HepG2 (cell line): ENCODE results near the gene ANKRD17. TPM values are rescaled to one million over a fixed set of nuclear protein-coding genes. Genes with fewer than 3 reads are reported as not detected.

Source experiments
- FOXO1 ChIP-seq: sonication (generic); formaldehyde crosslinking; IDR thresholded peaks from 2 replicates; pipeline ENCODE4 v1.4.0; 2020; ENCODE audit warnings: missing genetic modification reagents
- GTF3A ChIP-seq: sonication (generic); formaldehyde crosslinking; conservative IDR thresholded peaks from 2 replicates; pipeline ENCODE4 v1.4.0; 2020; ENCODE audit warnings: mild to moderate bottlenecking, missing genetic modification reagents
- MED1 ChIP-seq: sonication (generic); formaldehyde crosslinking; IDR thresholded peaks from 2 replicates; pipeline ENCODE4 v1.4.0; 2020; ENCODE audit warnings: missing genetic modification reagents
- MIER2 ChIP-seq: IDR thresholded peaks from 2 replicates; pipeline ENCODE4 v1.6.1; 2016; ENCODE audit warnings: missing biosample characterization, missing genetic modification reagents
- NR2F1 ChIP-seq, 2 experiments: fragments of 450-650 bp in 1 of 2; formaldehyde crosslinking in 1 of 2; IDR thresholded peaks; 2 replicates each; pipeline versions ENCODE4 v1.5.0 to v1.6.1; 2016 to 2020; ENCODE audit warnings: mild to moderate bottlenecking in 1 of 2, missing compliant biosample characterization in 1 of 2, missing genetic modification reagents in 1 of 2, moderate library complexity in 1 of 2
- ZNF670 ChIP-seq: sonication (generic); formaldehyde crosslinking; IDR thresholded peaks from 2 replicates; pipeline ENCODE4 v1.8.0; 2022; ENCODE audit warnings: mild to moderate bottlenecking, missing genetic modification reagents, borderline replicate concordance
- polyA plus RNA-seq, 8 experiments: library from polyadenylated mRNA; depleted of rRNA in 3 of 8; stranded (reverse) in 7 of 8; unstranded in 1 of 8; fragments of >200 nt; fragmentation: Illumina TruSeq in 4 of 8; extraction: Trizol in 4 of 8; gene quantifications; 2 replicates each; pipeline versions ENCODE4 v1.2.1 to v1.2.3, GENCODE V29; 2011 to 2016; ENCODE audit warnings: low read depth in 4 of 8, missing spikeins in 1 of 8, mixed read lengths in 1 of 8; ENCODE audit not compliant: insufficient read depth in 1 of 8
- total RNA-seq, 5 experiments: library from RNA; depleted of rRNA; stranded (reverse); fragments of >200 nt; fragmentation: Illumina TruSeq; extraction: Trizol; gene quantifications; 2 replicates each; pipeline ENCODE4 v1.2.3, GENCODE V29; 2016; ENCODE audit warnings: low read depth in 1 of 5
- TF ChIP-seq, protein P1 (sequence below): sonication (generic); formaldehyde crosslinking; IDR thresholded peaks from 2 replicates; pipeline ENCODE4 v1.4.0; 2020; ENCODE audit warnings: missing genetic modification reagents, mild to moderate bottlenecking, borderline replicate concordance
- TF ChIP-seq, protein P2 (sequence below): sonication (generic); formaldehyde crosslinking; IDR thresholded peaks from 2 replicates; pipeline ENCODE4 v1.4.0; 2020; ENCODE audit warnings: low read depth, mild to moderate bottlenecking, missing genetic modification reagents
- TF ChIP-seq, protein P3 (sequence below), 2 experiments: sonication (generic) in 1 of 2; formaldehyde crosslinking in 1 of 2; IDR thresholded peaks; 2 replicates each; pipeline versions ENCODE4 v1.4.0 to v1.6.1; 2018 to 2020; ENCODE audit warnings: missing genetic modification reagents in 2 of 2, borderline replicate concordance in 1 of 2, low read depth in 1 of 2, mild to moderate bottlenecking in 1 of 2, missing biosample characterization in 1 of 2
- TF ChIP-seq, protein P4 (sequence below): sonication (generic); formaldehyde crosslinking; conservative IDR thresholded peaks from 2 replicates; pipeline ENCODE4 v1.8.0; 2022; ENCODE audit warnings: mild to moderate bottlenecking, moderate library complexity, missing genetic modification reagents
- TF ChIP-seq, protein P5 (sequence below): sonication (generic); formaldehyde crosslinking; IDR thresholded peaks from one replicate; pipeline ENCODE4 v1.5.1; 2020; ENCODE audit warnings: mild to moderate bottlenecking, missing genetic modification reagents; ENCODE audit errors: not compliant biosample characterization

The ANKRD17 gene
- total and polyA plus RNA-seq, 2 of the 13 experiments (the other 11 are each of a cell fraction or from before 2014, with no cell fraction given): 55.7 to 61.1 TPM

DNA sequence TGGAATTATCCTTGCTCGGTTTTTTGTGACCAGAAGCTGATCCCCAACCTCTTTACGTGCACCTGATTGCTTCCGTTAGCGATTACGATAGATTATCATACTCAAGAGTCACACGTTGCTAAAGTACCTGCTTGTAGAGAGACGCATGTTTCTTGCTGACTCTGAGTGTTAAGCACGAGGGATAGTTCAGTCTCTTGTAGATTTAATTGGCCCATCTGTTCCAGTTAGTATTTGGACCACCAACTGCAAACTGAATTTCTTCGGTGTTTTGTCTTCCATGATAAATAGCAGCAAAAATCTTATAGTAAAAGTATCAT is 188.6 kb downstream of the ANKRD17 start (continued):
- TF ChIP-seq, protein P1, sequence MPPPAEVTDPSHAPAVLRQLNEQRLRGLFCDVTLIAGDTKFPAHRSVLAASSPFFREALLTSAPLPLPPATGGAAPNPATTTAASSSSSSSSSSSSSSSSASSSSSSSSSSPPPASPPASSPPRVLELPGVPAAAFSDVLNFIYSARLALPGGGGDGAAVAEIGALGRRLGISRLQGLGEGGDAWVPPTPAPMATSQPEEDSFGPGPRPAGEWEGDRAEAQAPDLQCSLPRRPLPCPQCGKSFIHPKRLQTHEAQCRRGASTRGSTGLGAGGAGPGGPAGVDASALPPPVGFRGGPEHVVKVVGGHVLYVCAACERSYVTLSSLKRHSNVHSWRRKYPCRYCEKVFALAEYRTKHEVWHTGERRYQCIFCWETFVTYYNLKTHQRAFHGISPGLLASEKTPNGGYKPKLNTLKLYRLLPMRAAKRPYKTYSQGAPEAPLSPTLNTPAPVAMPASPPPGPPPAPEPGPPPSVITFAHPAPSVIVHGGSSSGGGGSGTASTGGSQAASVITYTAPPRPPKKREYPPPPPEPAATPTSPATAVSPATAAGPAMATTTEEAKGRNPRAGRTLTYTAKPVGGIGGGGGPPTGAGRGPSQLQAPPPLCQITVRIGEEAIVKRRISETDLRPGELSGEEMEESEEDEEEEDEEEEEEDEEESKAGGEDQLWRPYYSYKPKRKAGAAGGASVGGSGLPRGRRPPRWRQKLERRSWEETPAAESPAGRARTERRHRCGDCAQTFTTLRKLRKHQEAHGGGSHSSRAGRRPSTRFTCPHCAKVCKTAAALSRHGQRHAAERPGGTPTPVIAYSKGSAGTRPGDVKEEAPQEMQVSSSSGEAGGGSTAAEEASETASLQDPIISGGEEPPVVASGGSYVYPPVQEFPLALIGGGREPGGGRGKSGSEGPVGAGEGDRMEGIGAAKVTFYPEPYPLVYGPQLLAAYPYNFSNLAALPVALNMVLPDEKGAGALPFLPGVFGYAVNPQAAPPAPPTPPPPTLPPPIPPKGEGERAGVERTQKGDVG (CRISPR knock-in tag): no peak
- TF ChIP-seq NR2F1 (CRISPR knock-in tag; IDR thresholded peaks at IDR 0.05) (no peak), MIER2 (0 out of 2 replicates have a peak, but pooled peaks have one; percentile 5), ZNF670 (no peak), MED1 (CRISPR knock-in tag) (no peak), FOXO1 (CRISPR knock-in tag) (no peak), GTF3A (CRISPR knock-in tag) (no peak)
- TF ChIP-seq, protein P2, sequence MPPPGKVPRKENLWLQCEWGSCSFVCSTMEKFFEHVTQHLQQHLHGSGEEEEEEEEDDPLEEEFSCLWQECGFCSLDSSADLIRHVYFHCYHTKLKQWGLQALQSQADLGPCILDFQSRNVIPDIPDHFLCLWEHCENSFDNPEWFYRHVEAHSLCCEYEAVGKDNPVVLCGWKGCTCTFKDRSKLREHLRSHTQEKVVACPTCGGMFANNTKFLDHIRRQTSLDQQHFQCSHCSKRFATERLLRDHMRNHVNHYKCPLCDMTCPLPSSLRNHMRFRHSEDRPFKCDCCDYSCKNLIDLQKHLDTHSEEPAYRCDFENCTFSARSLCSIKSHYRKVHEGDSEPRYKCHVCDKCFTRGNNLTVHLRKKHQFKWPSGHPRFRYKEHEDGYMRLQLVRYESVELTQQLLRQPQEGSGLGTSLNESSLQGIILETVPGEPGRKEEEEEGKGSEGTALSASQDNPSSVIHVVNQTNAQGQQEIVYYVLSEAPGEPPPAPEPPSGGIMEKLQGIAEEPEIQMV (CRISPR knock-in tag): 0 out of 2 replicates have a peak, but pooled peaks have one; percentile 6
- TF ChIP-seq, protein P3, sequence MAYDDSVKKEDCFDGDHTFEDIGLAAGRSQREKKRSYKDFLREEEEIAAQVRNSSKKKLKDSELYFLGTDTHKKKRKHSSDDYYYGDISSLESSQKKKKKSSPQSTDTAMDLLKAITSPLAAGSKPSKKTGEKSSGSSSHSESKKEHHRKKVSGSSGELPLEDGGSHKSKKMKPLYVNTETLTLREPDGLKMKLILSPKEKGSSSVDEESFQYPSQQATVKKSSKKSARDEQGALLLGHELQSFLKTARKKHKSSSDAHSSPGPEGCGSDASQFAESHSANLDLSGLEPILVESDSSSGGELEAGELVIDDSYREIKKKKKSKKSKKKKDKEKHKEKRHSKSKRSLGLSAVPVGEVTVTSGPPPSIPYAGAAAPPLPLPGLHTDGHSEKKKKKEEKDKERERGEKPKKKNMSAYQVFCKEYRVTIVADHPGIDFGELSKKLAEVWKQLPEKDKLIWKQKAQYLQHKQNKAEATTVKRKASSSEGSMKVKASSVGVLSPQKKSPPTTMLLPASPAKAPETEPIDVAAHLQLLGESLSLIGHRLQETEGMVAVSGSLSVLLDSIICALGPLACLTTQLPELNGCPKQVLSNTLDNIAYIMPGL (CRISPR knock-in tag; IDR thresholded peaks at IDR 0.05; ENCODE audit: borderline replicate concordance in 1 of 2, low read depth in 1 of 2): no peak
- TF ChIP-seq, protein P4, sequence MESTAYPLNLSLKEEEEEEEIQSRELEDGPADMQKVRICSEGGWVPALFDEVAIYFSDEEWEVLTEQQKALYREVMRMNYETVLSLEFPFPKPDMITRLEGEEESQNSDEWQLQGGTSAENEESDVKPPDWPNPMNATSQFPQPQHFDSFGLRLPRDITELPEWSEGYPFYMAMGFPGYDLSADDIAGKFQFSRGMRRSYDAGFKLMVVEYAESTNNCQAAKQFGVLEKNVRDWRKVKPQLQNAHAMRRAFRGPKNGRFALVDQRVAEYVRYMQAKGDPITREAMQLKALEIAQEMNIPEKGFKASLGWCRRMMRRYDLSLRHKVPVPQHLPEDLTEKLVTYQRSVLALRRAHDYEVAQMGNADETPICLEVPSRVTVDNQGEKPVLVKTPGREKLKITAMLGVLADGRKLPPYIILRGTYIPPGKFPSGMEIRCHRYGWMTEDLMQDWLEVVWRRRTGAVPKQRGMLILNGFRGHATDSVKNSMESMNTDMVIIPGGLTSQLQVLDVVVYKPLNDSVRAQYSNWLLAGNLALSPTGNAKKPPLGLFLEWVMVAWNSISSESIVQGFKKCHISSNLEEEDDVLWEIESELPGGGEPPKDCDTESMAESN: no peak
- TF ChIP-seq, protein P5, sequence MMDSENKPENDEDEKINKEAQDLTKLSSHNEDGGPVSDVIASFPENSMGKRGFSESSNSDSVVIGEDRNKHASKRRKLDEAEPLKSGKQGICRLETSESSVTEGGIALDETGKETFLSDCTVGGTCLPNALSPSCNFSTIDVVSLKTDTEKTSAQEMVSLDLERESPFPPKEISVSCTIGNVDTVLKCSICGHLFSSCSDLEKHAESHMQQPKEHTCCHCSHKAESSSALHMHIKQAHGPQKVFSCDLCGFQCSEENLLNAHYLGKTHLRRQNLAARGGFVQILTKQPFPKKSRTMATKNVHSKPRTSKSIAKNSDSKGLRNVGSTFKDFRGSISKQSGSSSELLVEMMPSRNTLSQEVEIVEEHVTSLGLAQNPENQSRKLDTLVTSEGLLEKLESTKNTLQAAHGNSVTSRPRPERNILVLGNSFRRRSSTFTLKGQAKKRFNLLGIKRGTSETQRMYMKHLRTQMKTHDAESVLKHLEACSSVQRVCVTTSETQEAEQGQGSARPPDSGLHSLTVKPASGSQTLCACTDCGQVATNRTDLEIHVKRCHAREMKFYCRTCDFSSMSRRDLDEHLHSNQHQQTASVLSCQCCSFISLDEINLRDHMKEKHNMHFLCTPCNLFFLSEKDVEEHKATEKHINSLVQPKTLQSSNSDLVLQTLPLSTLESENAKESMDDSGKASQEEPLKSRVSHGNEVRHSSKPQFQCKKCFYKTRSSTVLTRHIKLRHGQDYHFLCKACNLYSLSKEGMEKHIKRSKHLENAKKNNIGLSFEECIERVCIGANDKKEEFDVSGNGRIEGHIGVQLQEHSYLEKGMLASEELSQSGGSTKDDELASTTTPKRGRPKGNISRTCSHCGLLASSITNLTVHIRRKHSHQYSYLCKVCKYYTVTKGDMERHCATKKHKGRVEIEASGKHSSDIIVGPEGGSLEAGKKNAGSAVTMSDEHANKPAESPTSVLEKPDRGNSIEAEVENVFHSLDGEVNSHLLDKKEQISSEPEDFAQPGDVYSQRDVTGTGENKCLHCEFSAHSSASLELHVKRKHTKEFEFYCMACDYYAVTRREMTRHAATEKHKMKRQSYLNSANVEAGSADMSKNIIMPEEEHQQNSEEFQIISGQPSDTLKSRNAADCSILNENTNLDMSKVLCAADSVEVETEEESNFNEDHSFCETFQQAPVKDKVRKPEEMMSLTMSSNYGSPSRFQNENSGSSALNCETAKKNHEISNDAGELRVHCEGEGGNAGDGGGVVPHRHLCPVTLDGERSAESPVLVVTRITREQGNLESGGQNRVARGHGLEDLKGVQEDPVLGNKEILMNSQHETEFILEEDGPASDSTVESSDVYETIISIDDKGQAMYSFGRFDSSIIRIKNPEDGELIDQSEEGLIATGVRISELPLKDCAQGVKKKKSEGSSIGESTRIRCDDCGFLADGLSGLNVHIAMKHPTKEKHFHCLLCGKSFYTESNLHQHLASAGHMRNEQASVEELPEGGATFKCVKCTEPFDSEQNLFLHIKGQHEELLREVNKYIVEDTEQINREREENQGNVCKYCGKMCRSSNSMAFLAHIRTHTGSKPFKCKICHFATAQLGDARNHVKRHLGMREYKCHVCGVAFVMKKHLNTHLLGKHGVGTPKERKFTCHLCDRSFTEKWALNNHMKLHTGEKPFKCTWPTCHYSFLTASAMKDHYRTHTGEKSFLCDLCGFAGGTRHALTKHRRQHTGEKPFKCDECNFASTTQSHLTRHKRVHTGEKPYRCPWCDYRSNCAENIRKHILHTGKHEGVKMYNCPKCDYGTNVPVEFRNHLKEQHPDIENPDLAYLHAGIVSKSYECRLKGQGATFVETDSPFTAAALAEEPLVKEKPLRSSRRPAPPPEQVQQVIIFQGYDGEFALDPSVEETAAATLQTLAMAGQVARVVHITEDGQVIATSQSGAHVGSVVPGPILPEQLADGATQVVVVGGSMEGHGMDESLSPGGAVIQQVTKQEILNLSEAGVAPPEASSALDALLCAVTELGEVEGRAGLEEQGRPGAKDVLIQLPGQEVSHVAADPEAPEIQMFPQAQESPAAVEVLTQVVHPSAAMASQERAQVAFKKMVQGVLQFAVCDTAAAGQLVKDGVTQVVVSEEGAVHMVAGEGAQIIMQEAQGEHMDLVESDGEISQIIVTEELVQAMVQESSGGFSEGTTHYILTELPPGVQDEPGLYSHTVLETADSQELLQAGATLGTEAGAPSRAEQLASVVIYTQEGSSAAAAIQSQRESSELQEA (CRISPR knock-in tag): no peak
